Amniotic epithelial cell (primary cell): ENCODE results near the gene ZBP1.

Experiments used
- DNase-seq: peaks from one replicate; pipeline ENCODE4 v3.0.0-alpha.2; 2010; ENCODE audit warnings: low read depth

Gene ZBP1

GRCh38 chr20:57618091-57618763 is 2.0 kb downstream of the ZBP1 start:
- DNase-seq: no peak

- no peak for DNase-seq
Observed at GRCh38 chr20:57617079-57617795, 3.0 kb downstream of the ZBP1 start.

DNA sequence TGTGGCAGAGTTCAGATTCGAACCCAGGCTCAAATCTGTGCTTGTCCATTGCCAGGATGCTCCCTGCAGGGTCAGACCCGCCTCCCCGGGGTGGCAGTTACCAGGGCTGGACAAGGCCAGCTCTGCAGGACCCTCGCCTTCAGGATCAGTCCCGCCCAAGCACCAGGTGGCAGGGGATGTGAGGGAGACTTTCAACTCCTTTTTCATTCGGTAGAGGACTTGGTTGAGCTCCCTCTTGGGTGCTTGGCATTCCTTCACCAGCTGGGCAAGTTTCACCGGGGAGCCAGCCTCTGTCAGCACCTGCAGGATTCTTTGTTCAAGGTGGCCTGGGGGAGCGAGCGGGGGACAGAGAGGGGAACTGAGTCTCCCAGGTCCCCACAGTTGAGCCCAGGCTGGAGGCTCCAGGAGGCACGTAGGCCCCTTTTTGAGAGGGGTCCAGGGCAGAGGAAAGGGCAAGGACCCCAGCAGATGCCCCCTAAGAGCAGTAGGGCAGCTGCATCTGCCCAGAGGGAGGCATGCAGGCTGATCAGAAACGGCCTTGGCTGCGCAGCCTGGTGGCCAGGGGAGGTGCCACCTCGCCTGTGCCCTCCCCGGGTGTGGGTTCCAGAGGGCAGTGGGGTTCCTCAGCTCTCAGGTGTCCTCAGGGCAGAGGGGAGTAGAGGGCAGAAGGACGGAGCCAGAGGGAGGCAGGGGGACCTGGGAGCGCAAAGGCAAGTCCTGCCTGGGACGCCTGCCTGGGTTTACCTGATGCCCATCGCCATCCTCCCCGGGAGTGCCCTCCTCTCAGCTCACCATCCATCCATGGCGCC is 3.9 kb downstream of the ZBP1 start:
- no peak for DNase-seq

- no peak for DNase-seq
Observed at GRCh38 chr20:57615445-57615811, 4.8 kb downstream of the ZBP1 start.

GRCh38 chr20:57614490-57615444 is 5.5 kb downstream of the ZBP1 start:
- DNase-seq: no peak

DNA sequence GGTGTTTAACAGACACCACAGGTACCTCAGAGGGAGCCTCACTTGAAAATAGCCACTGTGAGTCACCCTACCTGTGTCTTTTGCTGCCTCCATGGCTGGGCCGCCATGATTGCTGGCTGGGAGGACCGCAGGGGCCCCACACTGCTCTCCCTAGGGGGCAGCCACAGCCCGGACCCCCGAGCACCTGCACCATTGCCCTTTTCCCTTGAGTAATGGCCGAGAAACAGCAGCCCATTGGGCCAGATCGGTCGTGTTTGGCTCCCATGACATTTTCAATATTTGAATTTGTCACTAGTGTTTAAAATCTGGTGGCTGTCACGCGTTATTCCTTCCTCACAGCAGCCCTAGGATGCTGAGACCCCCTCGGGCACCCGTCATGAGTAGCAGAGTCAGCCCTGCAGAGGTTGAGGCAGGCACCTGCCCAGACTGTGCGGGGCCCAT is 6.7 kb downstream of the ZBP1 start:
- no peak for DNase-seq

GRCh38 chr20:57612916-57613315 is 7.3 kb downstream of the ZBP1 start:
- DNase-seq: no peak

- DNase-seq: no peak
Observed at GRCh38 chr20:57612436-57612835, 7.8 kb downstream of the ZBP1 start.

DNA sequence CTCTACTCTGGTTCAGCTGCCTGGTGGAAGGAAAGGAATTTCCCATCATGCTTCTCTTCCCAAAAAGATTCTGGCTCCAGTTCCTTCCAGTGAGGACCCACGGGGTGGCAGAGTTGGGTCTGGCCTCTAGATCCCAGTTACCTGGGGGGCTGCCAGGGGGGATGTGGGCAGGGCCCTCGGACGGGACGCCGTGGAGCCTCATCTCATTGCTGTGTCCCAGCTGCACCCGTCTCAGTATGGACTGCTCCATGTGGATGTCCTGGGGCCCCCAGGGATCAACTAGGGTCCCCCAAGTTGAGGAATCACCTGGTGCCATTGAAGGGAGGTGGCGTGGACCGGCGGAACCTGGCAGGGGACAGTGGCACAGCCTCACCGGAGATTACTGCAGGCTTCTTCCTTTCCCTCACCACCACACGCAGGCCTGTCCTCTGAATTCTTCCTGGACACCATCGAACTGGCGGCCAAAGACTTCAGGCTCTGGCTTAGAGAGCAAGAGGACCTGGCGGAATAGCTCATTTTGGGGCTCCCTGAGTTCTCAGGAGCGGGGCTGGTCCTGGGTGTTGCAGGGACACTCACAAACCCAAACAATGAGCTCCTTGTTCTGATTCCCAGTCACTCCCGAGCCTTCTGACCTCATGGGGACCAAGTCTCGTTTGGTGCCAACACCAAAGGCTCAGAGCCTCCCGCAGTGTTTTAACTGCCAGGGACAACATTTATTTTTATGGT is 8.5 kb downstream of the ZBP1 start:
- no peak for DNase-seq

DNA sequence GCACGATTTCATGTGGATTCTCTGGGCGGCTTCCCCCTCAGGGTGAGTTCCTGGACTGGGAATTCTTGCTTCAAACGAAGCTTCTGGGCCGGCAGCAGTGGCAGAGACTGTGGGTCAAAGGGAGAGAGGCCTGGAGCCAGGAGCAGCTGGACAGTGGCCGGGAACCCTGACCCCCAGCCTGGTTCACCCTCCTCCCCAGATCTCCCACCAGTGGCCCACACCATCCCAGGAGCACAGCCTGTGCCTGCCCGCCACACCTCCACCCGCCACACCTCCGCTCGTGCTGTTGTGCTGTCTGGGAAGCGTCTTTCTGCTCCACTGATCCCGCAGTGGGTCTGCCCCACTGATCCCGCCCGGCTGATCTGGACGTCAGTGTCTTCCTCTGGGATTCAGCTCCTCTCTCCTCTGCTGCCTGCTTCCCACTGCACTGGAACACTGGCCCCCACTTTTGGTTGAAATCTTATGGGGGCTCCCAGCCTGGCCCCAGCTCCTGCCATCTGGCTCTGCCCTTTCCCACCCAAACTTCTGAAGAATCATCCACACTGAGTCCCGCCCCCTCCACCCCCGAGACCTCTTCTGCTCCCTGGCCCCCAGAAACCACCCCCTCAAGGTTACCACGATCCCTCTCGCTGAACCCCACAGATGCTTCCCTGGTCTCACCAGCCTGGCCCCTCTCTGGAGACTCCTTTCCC is 9.8 kb downstream of the ZBP1 start:
- no peak for DNase-seq

- DNase-seq: no peak
Observed at GRCh38 chr20:57609842-57610167, 10.4 kb downstream of the ZBP1 start.

GRCh38 chr20:57609086-57609841 is 11.0 kb downstream of the ZBP1 start:
- DNase-seq: no peak

GRCh38 chr20:57608516-57608915 is 11.7 kb downstream of the ZBP1 start:
- DNase-seq: no peak

GRCh38 chr20:57605878-57606277 is 14.3 kb downstream of the ZBP1 start:
- DNase-seq: no peak

GRCh38 chr20:57605045-57605444 is 15.2 kb downstream of the ZBP1 start:
- no peak for DNase-seq

- no peak for DNase-seq
Observed at GRCh38 chr20:57603120-57603519, 17.1 kb downstream of the ZBP1 start.

GRCh38 chr20:57601737-57602136 is 18.5 kb downstream of the ZBP1 start:
- DNase-seq: no peak

DNA sequence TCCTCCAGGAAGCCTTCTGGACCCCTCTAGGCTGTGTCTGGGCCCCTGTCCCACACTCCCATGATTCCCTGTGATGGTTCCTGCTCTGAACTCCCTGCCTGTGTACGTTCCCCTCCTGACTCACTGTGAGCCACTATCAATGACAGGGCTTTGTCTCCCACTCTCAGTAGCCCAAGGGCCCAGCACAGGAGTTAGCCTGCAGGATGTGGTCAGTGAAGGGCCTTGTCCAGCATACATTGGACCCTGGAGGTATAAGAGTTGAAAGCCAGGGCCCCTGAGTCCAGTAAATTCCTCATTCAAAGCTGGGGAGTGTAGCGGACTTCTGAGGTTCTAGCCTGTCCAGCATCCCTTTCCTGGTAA is 19.0 kb downstream of the ZBP1 start:
- DNase-seq: no peak

DNA sequence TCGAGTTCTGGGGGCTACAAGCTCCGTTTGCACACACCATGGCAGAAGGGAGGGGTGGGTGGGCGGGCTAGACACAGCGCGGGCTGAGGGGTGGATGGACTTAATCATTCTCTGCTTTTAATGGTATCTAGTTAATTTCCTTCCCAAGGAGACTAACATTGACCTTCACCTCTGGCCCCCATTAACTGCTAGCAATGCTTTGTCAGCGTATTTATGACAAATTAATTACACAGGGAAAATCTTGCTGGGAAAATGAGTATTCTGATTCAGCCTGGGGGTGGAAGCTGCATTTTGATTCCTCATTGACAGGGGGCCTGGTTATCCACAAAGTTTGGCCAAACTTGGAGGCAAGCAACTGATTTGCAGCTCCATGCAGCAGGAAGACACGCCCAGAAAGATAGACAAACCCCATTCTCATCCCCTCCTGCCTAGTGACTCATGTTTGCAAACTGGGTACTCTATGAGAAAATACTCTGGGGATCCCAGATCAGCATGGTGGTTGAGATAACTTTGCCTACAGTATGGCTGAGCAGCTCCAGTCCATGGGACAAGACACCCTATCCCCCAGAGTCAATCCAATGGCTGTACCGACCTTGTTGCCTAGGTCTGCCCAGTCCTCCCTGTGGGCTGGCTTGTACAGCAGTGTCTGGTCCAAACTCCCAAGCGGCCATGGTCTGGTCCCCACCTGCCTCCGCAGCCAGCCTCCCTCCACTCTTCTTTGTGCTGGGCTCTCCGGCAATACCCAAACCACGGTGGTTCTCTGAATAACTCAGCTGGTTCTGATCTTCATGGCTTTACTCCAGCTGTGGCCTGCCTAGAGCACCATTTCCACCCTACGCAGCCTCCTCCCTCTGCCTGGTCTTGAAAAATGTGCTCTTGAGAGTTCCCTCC is 19.7 kb downstream of the ZBP1 start:
- DNase-seq: peak; percentile 4
